ENCODE data around the gene ABAT. TPM values are rescaled to one million over a fixed set of nuclear protein-coding genes. Genes with fewer than 3 reads are reported as not detected.

ABAT gene
- total and polyA plus RNA-seq, 2 of the 8 experiments (the other 6 are each of a cell fraction or from before 2014, with no cell fraction given) = 6.4 to 8.4 TPM

GRCh38 chr16:8625491-8626087 lies 48.8 kb upstream of the ABAT start:
- no peak overlapping the region for H4K5ac ChIP-seq (ENCODE audit: insufficient read length, low read depth, low read length)
- H4K8ac ChIP-seq (ENCODE audit: extremely low read depth, insufficient read depth, low read length) = no peak overlapping the region
- ChIA-PET CTCF (ENCODE audit: partially characterized antibody) (interaction anchor here (0.9 to 24.1 kb wide), 5 partner anchors 11 to 54 kb away, joined by 3 to 416 read pairs (median 3); no protein-coding TSS in a partner anchor), POLR2A (ENCODE audit: partially characterized antibody) (interaction anchor here (3.5 to 4.2 kb wide), 2 partner anchors 8 to 11 kb away, joined by 13 to 14 read pairs; no protein-coding TSS in a partner anchor)
- no peak overlapping the region for H3K56ac ChIP-seq (replicated peaks; ENCODE audit: insufficient read length, low read depth, low read length)
- DNase-seq (ENCODE audit: low read depth in 1 of 2, low spot score in 2 of 2) (no peak), FAIRE-seq (no peak)
- H3K79me1 ChIP-seq (ENCODE audit: low read depth, low read length) = peaks cover 21% of the 10 kb centered on the region
- H3K79me2 ChIP-seq (ENCODE audit: control insufficient read depth in 1 of 2, insufficient read depth in 2 of 2, low read length in 2 of 2) = peaks cover 9 to 44% of the 10 kb centered on the region in 2 experiments
- H4K91ac ChIP-seq (replicated peaks; ENCODE audit: insufficient read length, low read length) = no peak overlapping the region
- no peak overlapping the region for H2BK120ac ChIP-seq (replicated peaks; ENCODE audit: low read depth, low read length)
- H3K4ac ChIP-seq (replicated peaks; ENCODE audit: insufficient read length, low read depth, low read length) = no peak overlapping the region
- H3K9ac ChIP-seq (replicated peaks in 1 of 4; ENCODE audit: extremely low read depth in 1 of 4, low read depth in 3 of 4, low read length in 3 of 4) = no peak overlapping the region
- H4K20me1 ChIP-seq (replicated peaks in 1 of 2; ENCODE audit: control insufficient read depth in 1 of 2, insufficient read depth in 2 of 2, low read length in 2 of 2) = peaks cover 8 to 19% of the 10 kb centered on the region in 2 experiments
- H3K4me1 ChIP-seq (replicated peaks in 1 of 4; ENCODE audit: control insufficient read depth in 3 of 4, insufficient read depth in 4 of 4, low read length in 3 of 4) = no peaks in the 10 kb centered on the region; a peak in 1 of 7 replicates
- H2BK15ac ChIP-seq (ENCODE audit: low read length) = no peak overlapping the region
- H3K36me3 ChIP-seq (ENCODE audit: control insufficient read depth in 2 of 4, insufficient read depth in 4 of 4, low read length in 3 of 4) = peaks cover 30 to 58% (median 48%) of the 10 kb centered on the region in 4 experiments
- no peak overlapping the region for H3K23ac ChIP-seq (ENCODE audit: insufficient read length)
- H3K9me3 ChIP-seq (ENCODE audit: insufficient read depth in 2 of 2, low read depth in 1 of 2, low read length in 1 of 2) = no peaks in the 10 kb centered on the region
- no peak overlapping the region for H3K4me3 ChIP-seq (ENCODE audit: extremely low read depth in 1 of 4, insufficient read depth in 2 of 4, low read depth in 3 of 4, low read length in 4 of 4)
- no peak overlapping the region for H2AFZ ChIP-seq (ENCODE audit: low read length)
- no peak overlapping the region for H3K14ac ChIP-seq (ENCODE audit: insufficient read length)
- peaks cover 4% of the 10 kb centered on the region for H3K23me2 ChIP-seq (ENCODE audit: low read depth, low read length)
- no peak overlapping the region for H2BK20ac ChIP-seq (ENCODE audit: low read length)
- no peak overlapping the region for H2BK5ac ChIP-seq (ENCODE audit: low read depth, low read length)
- no peak overlapping the region for H2BK12ac ChIP-seq (ENCODE audit: low read depth, low read length)
- no peak overlapping the region for H3K27ac ChIP-seq (ENCODE audit: low read depth, low read length)
- no peak overlapping the region for H2AK5ac ChIP-seq (ENCODE audit: low read depth, low read length)
- no peak overlapping the region for H3K4me2 ChIP-seq (ENCODE audit: insufficient read depth in 1 of 2, low read depth in 2 of 2, low read length in 2 of 2)
- H3K18ac ChIP-seq (ENCODE audit: extremely low read depth, low read length) = no peak overlapping the region
- 94% methylated on average over 10 of the region's 10 CpGs; no CpG with 5 or more reads in 1 of the 2 experiments for whole genome bisulfite sequencing, 2 experiments (ENCODE audit: extremely low coverage in 1 of 2, insufficient coverage in 1 of 2, insufficient read length in 1 of 2, insufficient replicate concordance in 2 of 2, low coverage in 1 of 2, low lambda C conversion rate in 2 of 2, missing lambda C conversion rate in 1 of 2)
- no peaks in the 10 kb centered on the region for H3K27me3 ChIP-seq (replicated peaks in 1 of 4; ENCODE audit: control insufficient read depth in 3 of 4, extremely low read depth in 1 of 4, insufficient read depth in 3 of 4, low read length in 3 of 4)
- TF ChIP-seq NANOG (IDR thresholded peaks at IDR 0.05; ENCODE audit: insufficient read depth, low read depth, low read length, poor library complexity, severe bottlenecking) (no peak), ATF2 (IDR thresholded peaks at IDR 0.05; ENCODE audit: low read length) (no peak), PHF8 (conservative IDR thresholded peaks at IDR 0.05; ENCODE audit: low read depth, low read length) (no peak), CTBP2 (IDR thresholded peaks at IDR 0.05; ENCODE audit: borderline replicate concordance, insufficient read depth, insufficient read length, low read length) (no peak), KDM4A (IDR thresholded peaks at IDR 0.05; ENCODE audit: low read depth, low read length, severe bottlenecking) (no peak), SIN3A (conservative IDR thresholded peaks at IDR 0.05 in 1 of 2, IDR thresholded peaks at IDR 0.05 in 1 of 2; ENCODE audit: low read depth in 1 of 2, low read length in 2 of 2) (no peak), BRCA1 (IDR thresholded peaks at IDR 0.05; ENCODE audit: low read depth, low read length) (no peak), CBX8 (IDR thresholded peaks at IDR 0.05; ENCODE audit: borderline replicate concordance, low read depth, low read length) (no peak), KDM5A (IDR thresholded peaks at IDR 0.05; ENCODE audit: low read length) (no peak), SRF (IDR thresholded peaks at IDR 0.05; ENCODE audit: low read depth, low read length) (no peak)
